GM23338 (cell line): Measurements from ENCODE around the gene STXBP5. TPM values are rescaled to one million over a fixed set of nuclear protein-coding genes. Genes with fewer than 3 reads are reported as not detected.

Experiments used
- ATAC-seq: fragments of 200-7000 bp; cut with Tn5 transposase; 3 replicates; pipeline ENCODE4 v1.9.1; 2020
- DNase-seq: peaks from one replicate; pipeline ENCODE4 v3.0.0-alpha.2; 2015; ENCODE audit warnings: low spot score
- H2AFZ ChIP-seq: fragments of 200-600 bp; sonication (generic); 2 replicates; pipeline ENCODE4 v1.8.0; 2016; ENCODE audit warnings: antibody characterized with exemption, mild to moderate bottlenecking, moderate library complexity
- H3F3A ChIP-seq: fragments of 200-600 bp; sonication (generic); replicated peaks from 2 replicates; pipeline ENCODE4 v1.8.0; 2017; ENCODE audit warnings: antibody characterized with exemption, mixed run types, low read depth
- H3K27ac ChIP-seq: fragments of 200-600 bp; sonication (generic); 2 replicates; pipeline ENCODE4 v1.6.1; 2016; ENCODE audit warnings: low read depth
- H3K27me3 ChIP-seq: fragments of 200-600 bp; sonication (generic); 2 replicates; pipeline ENCODE4 v1.8.0; 2016; ENCODE audit warnings: mild to moderate bottlenecking, mixed run types, moderate library complexity; ENCODE audit not compliant: insufficient read depth
- H3K36me3 ChIP-seq: fragments of 200-600 bp; sonication (generic); 2 replicates; pipeline ENCODE4 v1.8.0; 2016; ENCODE audit warnings: mild to moderate bottlenecking; ENCODE audit not compliant: insufficient read depth
- H3K4me1 ChIP-seq: fragments of 200-600 bp; sonication (generic); 2 replicates; pipeline ENCODE4 v1.8.0; 2016; ENCODE audit warnings: mild to moderate bottlenecking, moderate library complexity; ENCODE audit not compliant: insufficient read depth
- H3K4me2 ChIP-seq: fragments of 200-600 bp; sonication (generic); 2 replicates; pipeline ENCODE4 v1.7.1; 2017; ENCODE audit warnings: mixed run types
- H3K4me3 ChIP-seq: fragments of 200-600 bp; sonication (generic); 2 replicates; pipeline ENCODE4 v1.6.1; 2016; ENCODE audit warnings: mixed run types
- H3K79me2 ChIP-seq: fragments of 200-600 bp; sonication (generic); replicated peaks from 2 replicates; pipeline ENCODE4 v1.8.0; 2017; ENCODE audit warnings: mild to moderate bottlenecking; ENCODE audit not compliant: insufficient read depth
- H3K9me2 ChIP-seq: fragments of 200-600 bp; sonication (generic); 2 replicates; pipeline ENCODE4 v1.8.0; 2017; ENCODE audit not compliant: insufficient read depth
- H4K20me1 ChIP-seq: fragments of 200-600 bp; sonication (generic); replicated peaks from 2 replicates; pipeline ENCODE4 v1.8.0; 2017; ENCODE audit warnings: mild to moderate bottlenecking; ENCODE audit not compliant: insufficient read depth
- H3K27ac Mint-ChIP-seq: 2 replicates; pipeline ENCODE4 v1.8.0; 2020; ENCODE audit warnings: inconsistent platforms, mild to moderate bottlenecking, moderate library complexity, mixed read lengths
- H3K27me3 Mint-ChIP-seq: 3 replicates; pipeline ENCODE4 v1.8.0; 2022; ENCODE audit warnings: low read depth, mild to moderate bottlenecking, moderate library complexity, mixed read lengths, inconsistent platforms; ENCODE audit not compliant: insufficient read depth, poor library complexity
- H3K36me3 Mint-ChIP-seq: 3 replicates; pipeline ENCODE4 v1.8.0; 2021; ENCODE audit warnings: low read depth, mild to moderate bottlenecking, inconsistent platforms, moderate library complexity, mixed read lengths
- H3K4me1 Mint-ChIP-seq: 3 replicates; pipeline ENCODE4 v1.8.0; 2020; ENCODE audit warnings: mild to moderate bottlenecking, inconsistent platforms, mixed read lengths
- H3K4me3 Mint-ChIP-seq: 3 replicates; pipeline ENCODE4 v1.8.0; 2021; ENCODE audit warnings: moderate library complexity, mild to moderate bottlenecking, inconsistent platforms, mixed read lengths
- H3K9me3 Mint-ChIP-seq: 3 replicates; pipeline ENCODE4 v1.8.0; 2020; ENCODE audit warnings: moderate library complexity, mild to moderate bottlenecking, inconsistent platforms, mixed read lengths
- CREB1 ChIP-seq: fragments of 250-450 bp; sonication (Bioruptor Pico); IDR thresholded peaks from 2 replicates; pipeline ENCODE4 v1.5.0; 2020; ENCODE audit warnings: low read depth, mild to moderate bottlenecking, moderate library complexity
- EZH2 ChIP-seq: fragments of 200-600 bp; sonication (generic); IDR thresholded peaks from one replicate; pipeline ENCODE4 v1.8.0; 2017; ENCODE audit warnings: antibody characterized with exemption, mild to moderate bottlenecking, low read depth; ENCODE audit not compliant: unreplicated experiment
- EZH2phosphoT487 ChIP-seq: fragments of 200-600 bp; sonication (generic); IDR thresholded peaks from one replicate; pipeline ENCODE4 v1.8.1; 2018; ENCODE audit warnings: antibody characterized with exemption; ENCODE audit not compliant: unreplicated experiment
- NANOG ChIP-seq: IDR thresholded peaks from 2 replicates; pipeline ENCODE4 v1.6.1; 2016; ENCODE audit warnings: antibody characterized with exemption, borderline replicate concordance
- POLR2AphosphoS5 ChIP-seq: IDR thresholded peaks from 2 replicates; pipeline ENCODE4 v1.6.1; 2016; ENCODE audit warnings: antibody characterized with exemption, low read depth
- REST ChIP-seq: IDR thresholded peaks from one replicate; pipeline ENCODE4 v1.6.1; 2018; ENCODE audit warnings: antibody characterized with exemption; ENCODE audit not compliant: unreplicated experiment
- STAT1 ChIP-seq: IDR thresholded peaks from one replicate; pipeline ENCODE4 v1.6.1; 2016; ENCODE audit warnings: antibody characterized with exemption; ENCODE audit not compliant: unreplicated experiment
- ZNF114 ChIP-seq: fragments of 250-450 bp; sonication (Bioruptor Pico); IDR thresholded peaks from 2 replicates; pipeline ENCODE4 v1.5.0; 2020; ENCODE audit warnings: mild to moderate bottlenecking, moderate library complexity
- ZNF331 ChIP-seq: fragments of 250-450 bp; sonication (Bioruptor Pico); IDR thresholded peaks from 2 replicates; pipeline ENCODE4 v1.5.0; 2020; ENCODE audit warnings: low read depth, mild to moderate bottlenecking, moderate library complexity
- polyA plus RNA-seq: library from polyadenylated mRNA; unstranded; fragments of >200 nt; fragmentation: Nextera tagmentation; extraction: Ambion mirVana; gene quantifications from 2 replicates; pipeline ENCODE4 v1.2.1, GENCODE V29; 2016
- total RNA-seq: library from RNA; depleted of rRNA; stranded (reverse); fragments of >200 nt; shearing (Covaris generic); gene quantifications from 2 replicates; pipeline ENCODE4 v1.2.3, GENCODE V29; 2014
- TF ChIP-seq, protein P1 (sequence below), 2 experiments: fragments of 200-600 bp in 1 of 2; sonication (generic) in 1 of 2; conservative IDR thresholded peaks; 2 replicates each; pipeline versions ENCODE4 v1.5.1 to v1.6.1; 2016 to 2017; ENCODE audit warnings: antibody characterized with exemption in 2 of 2, low read depth in 2 of 2, mild to moderate bottlenecking in 2 of 2, moderate library complexity in 1 of 2
- TF ChIP-seq, protein P2 (sequence below): fragments of 250-450 bp; sonication (Bioruptor Pico); IDR thresholded peaks from 2 replicates; pipeline ENCODE4 v1.5.0; 2020; ENCODE audit warnings: mild to moderate bottlenecking, moderate library complexity
- TF ChIP-seq, protein P3 (sequence below): IDR thresholded peaks from 2 replicates; pipeline ENCODE4 v1.6.1; 2016; ENCODE audit warnings: antibody characterized with exemption

Gene STXBP5
- total and polyA plus RNA-seq, 2 experiments from 2014 or later = 3.9 to 17.8 TPM

GRCh38 chr6:147372806-147373205, 168.6 kb downstream of the STXBP5 start:
- Mint-ChIP-seq H3K4me3 (no peak overlapping the region), H3K36me3 (no peaks in the 10 kb centered on the region), H3K4me1 (peaks cover 4% of the 10 kb centered on the region; the same call in 2 of the 3 replicates), H3K9me3 (no peaks in the 10 kb centered on the region), H3K27me3 (peaks cover 2% of the 10 kb centered on the region), H3K27ac (no peak overlapping the region)
- H3K4me1 ChIP-seq = peaks cover 9% of the 10 kb centered on the region; the same call in 1 of the 2 replicates
- H3K27me3 ChIP-seq = no peaks in the 10 kb centered on the region
- DNase-seq (no peak), ATAC-seq (no peak)
- no peaks in the 10 kb centered on the region for H3F3A ChIP-seq
- no peaks in the 10 kb centered on the region for H3K79me2 ChIP-seq
- H3K9me2 ChIP-seq = no peaks in the 10 kb centered on the region
- no peak overlapping the region for H3K4me2 ChIP-seq
- no peak overlapping the region for H3K4me3 ChIP-seq
- H3K27ac ChIP-seq = no peak overlapping the region
- no peaks in the 10 kb centered on the region for H3K36me3 ChIP-seq
- H2AFZ ChIP-seq = no peak overlapping the region
- TF ChIP-seq, protein P1, sequence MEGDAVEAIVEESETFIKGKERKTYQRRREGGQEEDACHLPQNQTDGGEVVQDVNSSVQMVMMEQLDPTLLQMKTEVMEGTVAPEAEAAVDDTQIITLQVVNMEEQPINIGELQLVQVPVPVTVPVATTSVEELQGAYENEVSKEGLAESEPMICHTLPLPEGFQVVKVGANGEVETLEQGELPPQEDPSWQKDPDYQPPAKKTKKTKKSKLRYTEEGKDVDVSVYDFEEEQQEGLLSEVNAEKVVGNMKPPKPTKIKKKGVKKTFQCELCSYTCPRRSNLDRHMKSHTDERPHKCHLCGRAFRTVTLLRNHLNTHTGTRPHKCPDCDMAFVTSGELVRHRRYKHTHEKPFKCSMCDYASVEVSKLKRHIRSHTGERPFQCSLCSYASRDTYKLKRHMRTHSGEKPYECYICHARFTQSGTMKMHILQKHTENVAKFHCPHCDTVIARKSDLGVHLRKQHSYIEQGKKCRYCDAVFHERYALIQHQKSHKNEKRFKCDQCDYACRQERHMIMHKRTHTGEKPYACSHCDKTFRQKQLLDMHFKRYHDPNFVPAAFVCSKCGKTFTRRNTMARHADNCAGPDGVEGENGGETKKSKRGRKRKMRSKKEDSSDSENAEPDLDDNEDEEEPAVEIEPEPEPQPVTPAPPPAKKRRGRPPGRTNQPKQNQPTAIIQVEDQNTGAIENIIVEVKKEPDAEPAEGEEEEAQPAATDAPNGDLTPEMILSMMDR (conservative IDR thresholded peaks at IDR 0.05; ENCODE audit: low read depth in 2 of 2) = no peak
- no peak for TF ChIP-seq CREB1 (CRISPR knock-in tag)
- TF ChIP-seq REST = no peak
- TF ChIP-seq EZH2phosphoT487 = no peak
- TF ChIP-seq STAT1 = no peak
- no peak for TF ChIP-seq ZNF114
- no peak for TF ChIP-seq ZNF331 (CRISPR knock-in tag)
- TF ChIP-seq EZH2 = no peak
- TF ChIP-seq, protein P2, sequence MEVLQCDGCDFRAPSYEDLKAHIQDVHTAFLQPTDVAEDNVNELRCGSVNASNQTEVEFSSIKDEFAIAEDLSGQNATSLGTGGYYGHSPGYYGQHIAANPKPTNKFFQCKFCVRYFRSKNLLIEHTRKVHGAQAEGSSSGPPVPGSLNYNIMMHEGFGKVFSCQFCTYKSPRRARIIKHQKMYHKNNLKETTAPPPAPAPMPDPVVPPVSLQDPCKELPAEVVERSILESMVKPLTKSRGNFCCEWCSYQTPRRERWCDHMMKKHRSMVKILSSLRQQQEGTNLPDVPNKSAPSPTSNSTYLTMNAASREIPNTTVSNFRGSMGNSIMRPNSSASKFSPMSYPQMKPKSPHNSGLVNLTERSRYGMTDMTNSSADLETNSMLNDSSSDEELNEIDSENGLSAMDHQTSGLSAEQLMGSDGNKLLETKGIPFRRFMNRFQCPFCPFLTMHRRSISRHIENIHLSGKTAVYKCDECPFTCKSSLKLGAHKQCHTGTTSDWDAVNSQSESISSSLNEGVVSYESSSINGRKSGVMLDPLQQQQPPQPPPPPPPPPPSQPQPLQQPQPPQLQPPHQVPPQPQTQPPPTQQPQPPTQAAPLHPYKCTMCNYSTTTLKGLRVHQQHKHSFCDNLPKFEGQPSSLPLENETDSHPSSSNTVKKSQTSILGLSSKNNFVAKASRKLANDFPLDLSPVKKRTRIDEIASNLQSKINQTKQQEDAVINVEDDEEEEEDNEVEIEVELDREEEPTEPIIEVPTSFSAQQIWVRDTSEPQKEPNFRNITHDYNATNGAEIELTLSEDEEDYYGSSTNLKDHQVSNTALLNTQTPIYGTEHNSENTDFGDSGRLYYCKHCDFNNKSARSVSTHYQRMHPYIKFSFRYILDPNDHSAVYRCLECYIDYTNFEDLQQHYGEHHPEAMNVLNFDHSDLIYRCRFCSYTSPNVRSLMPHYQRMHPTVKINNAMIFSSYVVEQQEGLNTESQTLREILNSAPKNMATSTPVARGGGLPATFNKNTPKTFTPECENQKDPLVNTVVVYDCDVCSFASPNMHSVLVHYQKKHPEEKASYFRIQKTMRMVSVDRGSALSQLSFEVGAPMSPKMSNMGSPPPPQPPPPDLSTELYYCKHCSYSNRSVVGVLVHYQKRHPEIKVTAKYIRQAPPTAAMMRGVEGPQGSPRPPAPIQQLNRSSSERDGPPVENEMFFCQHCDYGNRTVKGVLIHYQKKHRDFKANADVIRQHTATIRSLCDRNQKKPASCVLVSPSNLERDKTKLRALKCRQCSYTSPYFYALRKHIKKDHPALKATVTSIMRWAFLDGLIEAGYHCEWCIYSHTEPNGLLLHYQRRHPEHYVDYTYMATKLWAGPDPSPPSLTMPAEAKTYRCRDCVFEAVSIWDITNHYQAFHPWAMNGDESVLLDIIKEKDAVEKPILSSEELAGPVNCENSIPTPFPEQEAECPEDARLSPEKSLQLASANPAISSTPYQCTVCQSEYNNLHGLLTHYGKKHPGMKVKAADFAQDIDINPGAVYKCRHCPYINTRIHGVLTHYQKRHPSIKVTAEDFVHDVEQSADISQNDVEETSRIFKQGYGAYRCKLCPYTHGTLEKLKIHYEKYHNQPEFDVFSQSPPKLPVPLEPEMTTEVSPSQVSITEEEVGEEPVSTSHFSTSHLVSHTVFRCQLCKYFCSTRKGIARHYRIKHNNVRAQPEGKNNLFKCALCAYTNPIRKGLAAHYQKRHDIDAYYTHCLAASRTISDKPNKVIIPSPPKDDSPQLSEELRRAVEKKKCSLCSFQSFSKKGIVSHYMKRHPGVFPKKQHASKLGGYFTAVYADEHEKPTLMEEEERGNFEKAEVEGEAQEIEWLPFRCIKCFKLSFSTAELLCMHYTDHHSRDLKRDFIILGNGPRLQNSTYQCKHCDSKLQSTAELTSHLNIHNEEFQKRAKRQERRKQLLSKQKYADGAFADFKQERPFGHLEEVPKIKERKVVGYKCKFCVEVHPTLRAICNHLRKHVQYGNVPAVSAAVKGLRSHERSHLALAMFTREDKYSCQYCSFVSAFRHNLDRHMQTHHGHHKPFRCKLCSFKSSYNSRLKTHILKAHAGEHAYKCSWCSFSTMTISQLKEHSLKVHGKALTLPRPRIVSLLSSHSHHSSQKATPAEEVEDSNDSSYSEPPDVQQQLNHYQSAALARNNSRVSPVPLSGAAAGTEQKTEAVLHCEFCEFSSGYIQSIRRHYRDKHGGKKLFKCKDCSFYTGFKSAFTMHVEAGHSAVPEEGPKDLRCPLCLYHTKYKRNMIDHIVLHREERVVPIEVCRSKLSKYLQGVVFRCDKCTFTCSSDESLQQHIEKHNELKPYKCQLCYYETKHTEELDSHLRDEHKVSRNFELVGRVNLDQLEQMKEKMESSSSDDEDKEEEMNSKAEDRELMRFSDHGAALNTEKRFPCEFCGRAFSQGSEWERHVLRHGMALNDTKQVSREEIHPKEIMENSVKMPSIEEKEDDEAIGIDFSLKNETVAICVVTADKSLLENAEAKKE = no peak
- TF ChIP-seq, protein P3, sequence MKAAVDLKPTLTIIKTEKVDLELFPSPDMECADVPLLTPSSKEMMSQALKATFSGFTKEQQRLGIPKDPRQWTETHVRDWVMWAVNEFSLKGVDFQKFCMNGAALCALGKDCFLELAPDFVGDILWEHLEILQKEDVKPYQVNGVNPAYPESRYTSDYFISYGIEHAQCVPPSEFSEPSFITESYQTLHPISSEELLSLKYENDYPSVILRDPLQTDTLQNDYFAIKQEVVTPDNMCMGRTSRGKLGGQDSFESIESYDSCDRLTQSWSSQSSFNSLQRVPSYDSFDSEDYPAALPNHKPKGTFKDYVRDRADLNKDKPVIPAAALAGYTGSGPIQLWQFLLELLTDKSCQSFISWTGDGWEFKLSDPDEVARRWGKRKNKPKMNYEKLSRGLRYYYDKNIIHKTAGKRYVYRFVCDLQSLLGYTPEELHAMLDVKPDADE = no peak
- TF ChIP-seq NANOG = no peak
- no peak for TF ChIP-seq POLR2AphosphoS5
- no peaks in the 10 kb centered on the region for H4K20me1 ChIP-seq
